OCI-LY7 (cell line): ENCODE data around the gene PNPT1. TPM values are rescaled to one million over a fixed set of nuclear protein-coding genes. Genes with fewer than 3 reads are reported as not detected.
"Not testable (repeated sequence)": the region's sequence is repeated elsewhere in the genome, so short reads cannot be mapped to it uniquely, and the experiment has no call there.

ENCODE experiments used
- Bru-seq: library from RNA; stranded (reverse); fragments of 400-500 nt; gene quantifications from one replicate; lab custom pipeline; 2021; lab: Mats Ljungman, UMichigan
- BruChase-seq, 2 experiments: library from RNA; stranded (reverse); fragments of 400-500 nt; gene quantifications; one replicate each; lab custom pipeline; 2021; lab: Mats Ljungman, UMichigan
- BruUV-seq: library from RNA; stranded (reverse); fragments of 400-500 nt; replicated peaks from 2 replicates; lab custom pipeline; 2021; lab: Mats Ljungman, UMichigan
- CTCF ChIA-PET: fragments of 300-600 bp; sonication (Branson Sonifier 250); formaldehyde crosslinking; loops from one replicate; lab custom pipeline; 2022; ENCODE audit warnings: antibody characterized with exemption; ENCODE audit not compliant: unreplicated experiment; lab: Charles Lee
- POLR2A ChIA-PET: fragments of 300-600 bp; sonication (Branson Sonifier 250); formaldehyde crosslinking; loops from one replicate; lab custom pipeline; 2022; ENCODE audit warnings: antibody characterized with exemption; lab: Charles Lee
- DNase-seq: peaks from one replicate; pipeline ENCODE4 v3.0.0-alpha.2; 2015; ENCODE audit warnings: low spot score
- H2AFZ ChIP-seq: fragments of 200-600 bp; sonication (generic), shearing (Covaris generic); 2 replicates; pipeline ENCODE4 v1.6.1; 2014; ENCODE audit warnings: mild to moderate bottlenecking, antibody characterized with exemption, low read length, moderate library complexity
- H3K27ac ChIP-seq: fragments of 200-600 bp; sonication (generic); 2 replicates; pipeline ENCODE4 v1.5.1; 2014; ENCODE audit warnings: mixed run types, low read depth, mild to moderate bottlenecking, moderate library complexity, low read length, inconsistent platforms; ENCODE audit not compliant: poor library complexity, severe bottlenecking
- H3K36me3 ChIP-seq: fragments of 200-600 bp; sonication (generic); 2 replicates; pipeline ENCODE4 v1.6.1; 2014; ENCODE audit warnings: mild to moderate bottlenecking, antibody characterized with exemption, low read length, moderate library complexity, mixed read lengths; ENCODE audit not compliant: insufficient read depth
- H3K4me1 ChIP-seq: fragments of 200-600 bp; sonication (generic); 2 replicates; pipeline ENCODE4 v1.5.1; 2014; ENCODE audit warnings: mild to moderate bottlenecking, low read length; ENCODE audit not compliant: insufficient read depth, poor library complexity, severe bottlenecking
- H3K4me2 ChIP-seq: fragments of 200-600 bp; sonication (generic); 2 replicates; pipeline ENCODE4 v1.6.1; 2014; ENCODE audit warnings: mild to moderate bottlenecking, low read length
- H3K4me3 ChIP-seq: fragments of 200-600 bp; sonication (generic); 2 replicates; pipeline ENCODE4 v1.5.1; 2014; ENCODE audit warnings: mild to moderate bottlenecking, low read depth, low read length; ENCODE audit not compliant: poor library complexity, severe bottlenecking
- H3K79me2 ChIP-seq: fragments of 200-600 bp; sonication (generic); 2 replicates; pipeline ENCODE4 v1.6.1; 2016; ENCODE audit warnings: low read depth, mild to moderate bottlenecking, low read length, moderate library complexity, mixed read lengths; ENCODE audit not compliant: insufficient read depth
- H3K9me2 ChIP-seq: fragments of 200-600 bp; sonication (generic); 2 replicates; pipeline ENCODE4 v1.6.1; 2016; ENCODE audit warnings: mild to moderate bottlenecking, low read length, mixed read lengths; ENCODE audit not compliant: insufficient read depth
- H3K9me3 ChIP-seq: fragments of 200-600 bp; sonication (generic); 2 replicates; pipeline ENCODE4 v1.6.1; 2014; ENCODE audit warnings: mild to moderate bottlenecking, mixed run types, low read length, mixed read lengths
- H4K20me1 ChIP-seq: fragments of 200-600 bp; sonication (generic); 2 replicates; pipeline ENCODE4 v1.6.1; 2014; ENCODE audit warnings: mild to moderate bottlenecking, antibody characterized with exemption, low read length, moderate library complexity, mixed read lengths; ENCODE audit not compliant: insufficient read depth
- CTCF ChIP-seq: fragments of 200-600 bp; sonication (generic); conservative IDR thresholded peaks from 2 replicates; pipeline ENCODE4 v1.5.1; 2014; ENCODE audit warnings: mild to moderate bottlenecking, antibody characterized with exemption, low read length, moderate library complexity, mixed read lengths
- EZH2phosphoT487 ChIP-seq: fragments of 200-600 bp; sonication (generic); IDR thresholded peaks from 2 replicates; pipeline ENCODE4 v1.6.1; 2018; ENCODE audit warnings: low read depth, borderline replicate concordance, mild to moderate bottlenecking, mixed run types, antibody characterized with exemption, low read length, moderate library complexity, mixed read lengths
- intact Hi-C: fragments of 100-400 bp; cut with micrococcal nuclease; formaldehyde crosslinking; loops from one replicate; pipeline ENCODE4 v1.10.0; 2022; ENCODE audit not compliant: unreplicated experiment
- long read RNA-seq: library from polyadenylated mRNA; stranded (forward); transcript quantifications from one replicate; pipeline ENCODE4 v2.0.0, GENCODE V29; 2022
- total RNA-seq, 2 experiments: library from RNA; depleted of rRNA in 1 of 2; stranded (reverse); fragments of >200 nt in 1 of 2; shearing (Covaris generic) in 1 of 2; gene quantifications; 2 replicates each; pipeline ENCODE4 v1.2.3, GENCODE V29; 2014 to 2022

Gene PNPT1
- total RNA-seq (2014; rRNA removed; shearing (Covaris generic)): 29.9 and 35.1 TPM in 2 replicates
- total RNA-seq (2022): 39.0 and 45.0 TPM in 2 replicates
- Bru-seq, nascent RNA: percentile 87 among the genes with signal in this experiment
- BruChase-seq, experiment 1, labeled RNA remaining after a 6-hour chase: percentile 87 among the genes with signal in this experiment
- percentile 88 among the genes with signal in this experiment for BruChase-seq, experiment 2, labeled RNA remaining after a 2-hour chase
- long read RNA-seq, full-length matches to known transcripts: 98 of 150 reads
- long read RNA-seq, partial matches to known transcripts: 4 of 150 reads
- long read RNA-seq, other reads (novel, unspliced or antisense): 48 of 150 reads

- H3K79me2 ChIP-seq: peaks cover 57% of the 10 kb centered on the region
- no peaks in the 10 kb centered on the region for H3K9me3 ChIP-seq
- intact Hi-C loops: no loop called here
- no TSS peak for BruUV-seq
- H3K4me2 ChIP-seq: peak within 1 kb of the TSS; percentile 95
- H3K9me2 ChIP-seq: no peaks in the 10 kb centered on the region
- peaks cover 32% of the 10 kb centered on the region for H3K36me3 ChIP-seq
- ChIA-PET CTCF (no interaction called here), POLR2A (no interaction called here)
- peak within 1 kb of the TSS; percentile 27 for H3K27ac ChIP-seq
- peak within 1 kb of the TSS; percentile 79 for H3K4me3 ChIP-seq
- TF ChIP-seq EZH2phosphoT487 (no peak), CTCF (no peak)
- peak; percentile 96 for DNase-seq
- H4K20me1 ChIP-seq: 0 out of 2 replicates have a peak, but pooled peaks cover 3% of the 10 kb centered on the region
- H2AFZ ChIP-seq: peak within 1 kb of the TSS; percentile 100
- peaks cover 14% of the 10 kb centered on the region for H3K4me1 ChIP-seq
These were observed at the start of gene PNPT1 for GRCh38 chr2:55693181-55694125. PNPT1 (minus strand) TSS chr2:55693844; CDS start chr2:55693823, 21 bp downstream.

- H3K4me3 ChIP-seq: no peak overlapping the region
- no peaks in the 10 kb centered on the region for H3K36me3 ChIP-seq
- DNase-seq: no peak
- no peaks in the 10 kb centered on the region for H4K20me1 ChIP-seq
- no peak overlapping the region for H3K4me2 ChIP-seq
- intact Hi-C loops: no loop called here
- no peaks in the 10 kb centered on the region for H3K9me3 ChIP-seq
- no peak overlapping the region for H2AFZ ChIP-seq
- no peaks in the 10 kb centered on the region for H3K9me2 ChIP-seq
- no peak overlapping the region for H3K27ac ChIP-seq
- TF ChIP-seq CTCF (no peak), EZH2phosphoT487 (no peak)
- H3K79me2 ChIP-seq: no peaks in the 10 kb centered on the region
- ChIA-PET POLR2A (no interaction called here), CTCF (no interaction called here)
- BruUV-seq: no TSS peak
- no peaks in the 10 kb centered on the region for H3K4me1 ChIP-seq
These were observed 49.4 kb upstream of the PNPT1 start for GRCh38 chr2:55742996-55743395.

- H3K36me3 ChIP-seq, BruUV-seq, H3K4me1 ChIP-seq, H3K79me2 ChIP-seq, H3K27ac ChIP-seq, CTCF ChIA-PET, H3K4me2 ChIP-seq, H2AFZ ChIP-seq, DNase-seq, H3K4me3 ChIP-seq, H3K9me3 ChIP-seq, H4K20me1 ChIP-seq, H3K9me2 ChIP-seq, intact Hi-C loops: not testable (repeated sequence)
- POLR2A ChIA-PET: interaction anchor here (0.6 kb wide), 1 partner anchor 16 kb away, joined by 4 read pairs; no protein-coding TSS in a partner anchor
These were observed 42.4 kb upstream of the PNPT1 start for GRCh38 chr2:55736019-55736536.
